ENCODE data around the gene FGD5. TPM values are rescaled to one million over a fixed set of nuclear protein-coding genes. Genes with fewer than 3 reads are reported as not detected.

The FGD5 gene
- total and polyA plus RNA-seq, 12 donors, result 8.9 to 23.4 (median 15.9) TPM

DNA sequence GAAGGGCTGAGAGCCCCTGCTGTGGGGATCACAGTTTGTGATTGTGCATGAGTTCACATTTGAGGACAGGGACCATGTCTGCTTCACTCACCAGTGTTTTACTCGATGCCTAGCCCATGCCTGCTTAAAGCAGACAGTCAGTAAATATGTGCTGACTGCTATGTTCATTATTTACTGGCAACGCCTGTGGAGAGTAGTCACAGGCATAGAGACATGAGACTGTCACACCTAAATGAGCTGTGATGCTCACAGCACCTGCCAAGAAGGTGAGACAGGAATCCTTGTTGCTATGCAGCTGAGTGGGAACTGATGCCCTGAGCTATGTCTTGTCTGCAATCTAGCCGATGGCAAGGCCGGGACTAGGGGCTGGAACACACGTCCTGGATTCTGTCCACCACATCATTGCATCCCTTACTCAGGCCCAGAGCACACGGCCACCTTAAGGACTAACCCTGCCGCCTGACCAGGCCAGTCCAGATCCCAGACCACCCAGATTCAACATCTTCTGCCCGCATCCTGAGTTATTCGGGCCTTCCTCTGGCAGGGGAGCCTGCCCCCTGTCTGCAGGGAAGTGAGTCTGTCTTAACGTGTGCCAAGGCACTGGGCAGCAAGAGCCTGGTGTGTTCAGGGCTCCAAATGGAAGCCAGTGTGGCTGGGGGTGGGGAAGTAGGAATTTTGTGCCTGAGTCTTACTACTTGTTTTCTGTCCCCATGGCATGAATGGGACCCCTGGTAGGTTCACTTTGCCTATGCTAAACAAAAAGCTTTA is 44.8 kb downstream of the FGD5 start:
- TF ChIP-seq, protein P1, sequence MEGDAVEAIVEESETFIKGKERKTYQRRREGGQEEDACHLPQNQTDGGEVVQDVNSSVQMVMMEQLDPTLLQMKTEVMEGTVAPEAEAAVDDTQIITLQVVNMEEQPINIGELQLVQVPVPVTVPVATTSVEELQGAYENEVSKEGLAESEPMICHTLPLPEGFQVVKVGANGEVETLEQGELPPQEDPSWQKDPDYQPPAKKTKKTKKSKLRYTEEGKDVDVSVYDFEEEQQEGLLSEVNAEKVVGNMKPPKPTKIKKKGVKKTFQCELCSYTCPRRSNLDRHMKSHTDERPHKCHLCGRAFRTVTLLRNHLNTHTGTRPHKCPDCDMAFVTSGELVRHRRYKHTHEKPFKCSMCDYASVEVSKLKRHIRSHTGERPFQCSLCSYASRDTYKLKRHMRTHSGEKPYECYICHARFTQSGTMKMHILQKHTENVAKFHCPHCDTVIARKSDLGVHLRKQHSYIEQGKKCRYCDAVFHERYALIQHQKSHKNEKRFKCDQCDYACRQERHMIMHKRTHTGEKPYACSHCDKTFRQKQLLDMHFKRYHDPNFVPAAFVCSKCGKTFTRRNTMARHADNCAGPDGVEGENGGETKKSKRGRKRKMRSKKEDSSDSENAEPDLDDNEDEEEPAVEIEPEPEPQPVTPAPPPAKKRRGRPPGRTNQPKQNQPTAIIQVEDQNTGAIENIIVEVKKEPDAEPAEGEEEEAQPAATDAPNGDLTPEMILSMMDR (IDR thresholded peaks at IDR 0.05), result peak in 7 of 9 donors; percentile 23 to 48 (median 35)
- DNase-seq, result no peak
- WGBS, 2 donors, result 43 to 48% methylated on average over 10 of the region's 10 CpGs
- Histone ChIP-seq H3K27me3 (peaks cover 0 to 5% (median 0%) of the 10 kb centered on the region in 7 donors), H3K36me3 (peaks cover 0 to 40% (median 0%) of the 10 kb centered on the region in 9 donors), H3K4me3 (no peak overlapping the region), H3K9me3 (no peaks in the 10 kb centered on the region), H3K4me1 (peaks cover 13 to 54% (median 37%) of the 10 kb centered on the region in 9 donors), H3K27ac (peak overlapping the region in 8 of 10 donors; percentile 17 to 86 (median 32))
- intact Hi-C loops (cut with DNase I), result loop anchor here in 2 of 10 donors (5.0 kb wide), 2 partner anchors 51 to 61 kb away; no protein-coding TSS in a partner anchor
- ATAC-seq, result no peak

DNA sequence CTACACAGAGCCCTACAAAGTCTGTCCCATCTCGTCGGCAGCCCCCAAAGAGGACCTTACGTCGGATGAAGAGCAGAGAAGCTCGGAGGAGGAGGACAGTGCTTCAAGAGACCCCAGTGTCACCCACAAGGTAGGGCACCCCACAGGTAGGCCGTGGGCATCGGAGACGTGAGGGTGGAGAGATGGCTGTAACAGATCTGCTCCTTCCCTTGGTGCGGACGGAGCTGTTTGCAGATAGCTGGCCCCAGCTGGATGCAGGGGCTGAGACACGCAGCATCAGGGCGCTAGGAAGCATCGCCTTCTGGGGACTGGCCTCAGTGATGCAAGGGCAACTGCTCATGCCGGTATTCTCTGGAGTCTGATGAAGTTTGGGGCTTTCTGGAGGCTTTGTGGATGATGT is 45.4 kb downstream of the FGD5 start:
- Histone ChIP-seq H3K27ac (peak overlapping the region in 1 of 10 donors; percentile 79), H3K27me3 (peaks cover 0 to 5% (median 0%) of the 10 kb centered on the region in 7 donors), H3K4me3 (no peak overlapping the region), H3K9me3 (no peaks in the 10 kb centered on the region), H3K36me3 (peaks cover 0 to 42% (median 0%) of the 10 kb centered on the region in 9 donors), H3K4me1 (peaks cover 13 to 55% (median 38%) of the 10 kb centered on the region in 9 donors)
- DNase-seq (no peak), ATAC-seq (no peak)
- WGBS, 2 donors, result 86 to 87% methylated on average over 14 of the region's 14 CpGs
- TF ChIP-seq, protein P1 (IDR thresholded peaks at IDR 0.05), result no peak
- intact Hi-C loops (cut with DNase I), result loop anchor here in 2 of 10 donors (5.0 kb wide), 2 partner anchors 52 to 62 kb away; no protein-coding TSS in a partner anchor

- H3K9me3 ChIP-seq, result no peaks in the 10 kb centered on the region
- peaks cover 9 to 59% (median 30%) of the 10 kb centered on the region in 9 donors for H3K4me1 ChIP-seq
- DNase-seq (no peak), ATAC-seq (no peak)
- H3K4me3 ChIP-seq, result no peak overlapping the region
- H3K36me3 ChIP-seq, result peaks cover 0 to 45% (median 0%) of the 10 kb centered on the region in 9 donors
- H3K27me3 ChIP-seq, result peaks cover 0 to 3% (median 0%) of the 10 kb centered on the region in 7 donors
- WGBS, 2 donors, result 83 to 85% methylated on average over 5 of the region's 5 CpGs
- intact Hi-C loops (cut with DNase I), result no loop called here
- no peak overlapping the region for H3K27ac ChIP-seq
- TF ChIP-seq, protein P1 (IDR thresholded peaks at IDR 0.05), result no peak
Measured at GRCh38 chr3:14866627-14867026, 47.9 kb downstream of the FGD5 start.

DNA sequence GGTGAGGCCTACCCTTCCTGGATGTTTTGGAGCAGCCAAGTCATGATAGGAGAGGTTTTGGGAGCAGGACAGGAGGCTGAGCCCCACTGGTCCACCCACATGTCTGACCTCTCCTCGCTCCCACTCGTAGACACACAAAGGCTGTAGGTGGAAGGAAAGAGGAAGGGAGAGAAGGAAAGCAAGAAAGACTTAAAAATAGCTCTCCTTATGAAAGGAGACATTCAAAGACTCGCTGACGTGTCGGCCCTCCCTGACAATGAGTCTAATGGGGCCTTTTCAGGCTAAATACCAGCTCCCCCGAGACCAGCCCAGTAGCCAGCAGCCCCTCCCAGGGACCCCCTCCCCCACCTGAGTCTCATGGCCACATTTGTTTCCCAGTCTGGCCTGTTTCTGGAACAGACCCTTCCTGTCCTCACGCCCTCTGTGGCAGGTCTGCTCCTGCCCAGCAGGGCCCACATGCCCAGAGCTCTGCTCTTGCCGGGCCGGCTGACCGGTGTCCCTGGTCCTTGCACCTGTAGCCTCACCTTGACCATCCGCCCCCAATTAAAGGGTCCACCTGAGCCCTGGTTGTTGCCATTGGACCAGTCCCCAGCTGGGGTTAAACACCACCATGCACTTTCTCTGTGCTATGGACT is 49.3 kb downstream of the FGD5 start:
- peak in 1 of 8 donors; percentile 28 for ATAC-seq
- H3K9me3 ChIP-seq, result no peaks in the 10 kb centered on the region
- H3K27ac ChIP-seq, result peak overlapping the region in 2 of 10 donors; percentile 6 to 39
- peaks cover 0 to 3% (median 0%) of the 10 kb centered on the region in 7 donors for H3K27me3 ChIP-seq
- peaks cover 0 to 50% (median 0%) of the 10 kb centered on the region in 9 donors for H3K36me3 ChIP-seq
- intact Hi-C loops (cut with DNase I), result no loop called here
- TF ChIP-seq, protein P1 (IDR thresholded peaks at IDR 0.05), result no peak
- no peak overlapping the region for H3K4me3 ChIP-seq
- no peak for DNase-seq
- peaks cover 0 to 47% (median 17%) of the 10 kb centered on the region in 9 donors for H3K4me1 ChIP-seq
- 80 to 84% methylated on average over 11 of the region's 11 CpGs for WGBS, 2 donors
